GM12891 (cell line): Measurements from ENCODE around the gene MED17.

Experiments used
- DNase-seq: peaks from one replicate; pipeline ENCODE4 v3.0.0; 2011; ENCODE audit warnings: low spot score; ENCODE audit not compliant: insufficient read length
- FAIRE-seq: peaks from 2 replicates; lab custom pipeline; 2011; peaks lifted over from hg19 to GRCh38; lab: Jason Lieb, UNC
- PAX5 ChIP-seq: IDR thresholded peaks from 2 replicates; pipeline ENCODE4 v1.6.1; 2011; ENCODE audit warnings: low read length, moderate library complexity, mild to moderate bottlenecking; ENCODE audit not compliant: insufficient read depth, severe bottlenecking
- POLR2A ChIP-seq: IDR thresholded peaks from 2 replicates; pipeline ENCODE4 v1.6.1; 2011; ENCODE audit warnings: low read depth, low read length, control low read depth
- POLR2AphosphoS5 ChIP-seq: IDR thresholded peaks from 2 replicates; pipeline ENCODE4 v1.6.1; 2011; ENCODE audit warnings: low read depth, low read length, control low read depth
- POU2F2 ChIP-seq: IDR thresholded peaks from 2 replicates; pipeline ENCODE4 v1.6.1; 2011; ENCODE audit warnings: low read depth, mild to moderate bottlenecking, control low read depth, low read length, moderate library complexity
- SPI1 ChIP-seq: IDR thresholded peaks from 2 replicates; pipeline ENCODE4 v1.6.1; 2011; ENCODE audit warnings: low read depth, low read length, control low read depth
- TAF1 ChIP-seq: IDR thresholded peaks from 2 replicates; pipeline ENCODE4 v1.6.1; 2011; ENCODE audit warnings: low read depth, low read length, control low read depth

The MED17 gene

DNA sequence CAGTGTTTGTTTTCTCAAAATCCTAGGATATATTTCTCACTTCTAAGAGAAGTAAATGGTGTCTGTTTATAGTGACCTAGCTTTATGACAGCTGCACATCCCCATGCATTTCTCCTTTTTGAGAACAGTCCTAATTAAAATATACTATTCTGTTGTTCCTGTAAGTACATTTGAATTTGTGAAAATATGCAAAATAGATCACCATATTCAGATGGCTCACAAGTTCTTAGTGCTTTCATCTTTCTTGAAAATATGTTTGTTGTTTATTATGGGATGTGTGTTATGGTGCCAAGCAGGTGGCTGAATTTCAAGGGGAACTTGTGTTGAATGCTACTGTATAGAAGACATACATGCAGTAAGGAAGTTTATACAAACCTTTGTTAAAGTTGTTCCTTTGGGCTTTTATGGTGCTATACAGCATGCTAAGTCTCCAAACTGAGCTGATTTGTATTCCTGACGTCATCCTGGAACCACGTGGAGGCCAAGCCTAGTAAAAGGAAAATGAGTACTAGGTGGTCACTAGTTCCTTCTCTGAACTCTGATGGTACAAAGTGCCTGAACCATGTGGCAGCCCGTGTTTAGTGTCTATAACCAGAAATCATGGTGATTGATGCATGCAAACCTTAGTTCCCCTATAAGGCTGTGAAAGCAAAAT lies 74.2 kb downstream of the MED17 start:
- TF ChIP-seq PAX5 (no peak), POLR2AphosphoS5 (no peak), TAF1 (no peak), POU2F2 (no peak), SPI1 (no peak), POLR2A (no peak)
- FAIRE-seq = no peak
- no peak for DNase-seq

DNA sequence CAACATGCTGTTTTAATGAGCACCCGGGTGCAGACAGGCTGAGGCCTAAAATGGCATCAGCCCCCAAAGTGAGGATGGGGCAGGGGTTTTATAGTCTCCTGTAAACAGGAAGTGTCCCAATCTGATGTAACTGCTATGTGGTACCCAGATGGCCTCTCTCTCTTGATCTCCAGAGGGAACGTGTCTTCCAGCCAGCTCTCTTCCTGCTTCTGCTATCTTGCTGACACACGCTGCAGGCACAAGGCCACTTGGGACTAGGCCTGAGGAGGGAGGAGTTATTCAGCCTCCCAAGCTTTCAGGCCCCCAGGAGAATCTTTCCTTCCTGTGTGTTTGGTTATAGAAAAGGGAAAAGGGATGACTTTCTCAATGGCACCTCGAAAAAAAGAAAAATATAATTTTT lies 77.7 kb downstream of the MED17 start:
- FAIRE-seq = no peak
- TF ChIP-seq POU2F2 (no peak), SPI1 (no peak), POLR2AphosphoS5 (no peak), POLR2A (no peak), PAX5 (no peak)
- no peak for DNase-seq
